Hindlimb muscle (tissue), 1 donor: ENCODE results near the gene MRTFB. TPM values are rescaled to one million over a fixed set of nuclear protein-coding genes. Genes with fewer than 3 reads are reported as not detected.

Source experiments
- DNase-seq: peaks from one replicate; pipeline ENCODE4 v3.0.0-alpha.2; 2013
- polyA plus RNA-seq: library from polyadenylated mRNA; unstranded; fragments of 120-200 nt; gene quantifications from one replicate; pipeline ENCODE4 v1.2.1, GENCODE V29; 2013; ENCODE audit not compliant: insufficient read length

MRTFB gene
- polyA plus RNA-seq, 1 donor, result 20.2 TPM

DNA sequence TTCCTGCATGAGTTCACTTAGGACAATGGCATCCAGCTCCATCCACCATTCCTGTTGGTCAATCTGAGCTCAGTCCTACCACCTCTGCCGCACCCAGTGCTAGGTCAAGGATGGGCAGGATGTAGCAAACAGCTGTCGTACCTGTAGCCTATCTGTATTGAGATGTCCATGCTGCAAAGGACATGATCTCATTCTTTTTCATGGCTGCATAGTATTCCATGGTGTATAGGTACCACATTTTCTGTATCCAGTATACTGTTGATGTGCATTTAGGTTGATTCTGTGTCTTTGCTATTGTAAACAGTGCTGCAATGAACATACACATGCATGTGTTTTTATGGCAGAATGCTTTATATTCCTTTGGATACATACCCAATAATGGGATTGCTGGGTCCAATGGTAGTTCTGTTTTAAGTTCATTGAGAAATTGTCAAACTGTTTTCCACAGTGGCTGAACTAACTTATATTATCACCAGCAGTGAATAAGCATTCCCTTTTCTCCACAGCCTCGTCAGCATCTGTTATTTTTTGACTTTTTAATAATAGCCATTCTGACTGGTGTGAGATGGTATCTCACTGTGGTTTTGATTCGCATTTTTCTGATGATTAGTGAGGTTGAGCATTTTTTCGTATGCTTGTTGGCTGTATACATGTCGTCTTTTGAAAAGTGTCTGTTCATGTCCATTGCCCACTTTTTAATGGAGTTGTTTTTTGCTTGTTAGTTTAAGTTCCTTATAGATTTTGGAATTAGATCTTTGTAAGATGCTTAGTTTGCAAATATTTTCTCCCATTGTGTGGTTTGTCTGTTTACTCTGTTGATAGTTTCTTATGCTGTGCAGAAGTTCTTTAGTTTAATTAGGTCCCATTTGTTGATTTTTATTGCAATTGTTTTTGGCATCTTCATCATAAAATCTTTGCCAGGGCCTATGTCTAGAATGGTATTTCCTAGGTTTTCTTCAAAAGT, 7.2 kb upstream of the MRTFB start:
- no peak for DNase-seq

DNA sequence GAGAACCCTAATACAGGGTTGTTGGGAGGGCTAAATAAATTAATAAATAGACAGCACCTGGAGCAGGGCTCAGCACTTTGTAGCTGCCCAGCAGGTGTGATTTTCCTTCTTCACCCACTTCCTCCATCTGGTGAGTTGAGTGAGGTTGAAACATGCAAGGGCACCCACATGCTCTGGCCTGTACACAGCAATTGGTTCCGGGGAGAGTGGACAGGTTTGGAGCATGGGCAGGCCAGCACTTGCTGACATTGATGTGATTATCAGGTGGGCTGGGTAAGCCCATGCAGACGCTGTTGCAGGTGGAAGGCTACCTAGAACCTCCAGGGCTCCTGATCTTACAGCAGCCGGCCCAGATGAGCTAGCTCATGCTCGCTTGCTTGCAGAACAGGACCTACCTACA, 1.3 kb upstream of the MRTFB start:
- no peak for DNase-seq

DNA sequence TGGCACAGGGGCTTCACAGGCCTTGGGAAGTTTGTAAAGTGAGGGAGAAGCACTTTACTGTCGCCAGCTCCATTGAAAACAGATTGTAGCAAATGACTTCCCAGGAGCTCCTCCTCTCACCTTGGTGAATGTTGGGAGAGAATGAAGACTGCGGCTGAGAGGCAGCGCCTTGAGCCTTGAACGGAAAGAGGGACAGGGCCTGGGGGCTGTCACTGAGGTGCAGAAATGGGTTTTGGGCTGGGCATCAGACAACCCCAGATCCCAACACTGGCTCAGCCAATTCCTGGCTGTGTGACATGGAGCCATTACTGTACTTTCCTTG, 603 bp upstream of the MRTFB start:
- peak; percentile 9 for DNase-seq

DNA sequence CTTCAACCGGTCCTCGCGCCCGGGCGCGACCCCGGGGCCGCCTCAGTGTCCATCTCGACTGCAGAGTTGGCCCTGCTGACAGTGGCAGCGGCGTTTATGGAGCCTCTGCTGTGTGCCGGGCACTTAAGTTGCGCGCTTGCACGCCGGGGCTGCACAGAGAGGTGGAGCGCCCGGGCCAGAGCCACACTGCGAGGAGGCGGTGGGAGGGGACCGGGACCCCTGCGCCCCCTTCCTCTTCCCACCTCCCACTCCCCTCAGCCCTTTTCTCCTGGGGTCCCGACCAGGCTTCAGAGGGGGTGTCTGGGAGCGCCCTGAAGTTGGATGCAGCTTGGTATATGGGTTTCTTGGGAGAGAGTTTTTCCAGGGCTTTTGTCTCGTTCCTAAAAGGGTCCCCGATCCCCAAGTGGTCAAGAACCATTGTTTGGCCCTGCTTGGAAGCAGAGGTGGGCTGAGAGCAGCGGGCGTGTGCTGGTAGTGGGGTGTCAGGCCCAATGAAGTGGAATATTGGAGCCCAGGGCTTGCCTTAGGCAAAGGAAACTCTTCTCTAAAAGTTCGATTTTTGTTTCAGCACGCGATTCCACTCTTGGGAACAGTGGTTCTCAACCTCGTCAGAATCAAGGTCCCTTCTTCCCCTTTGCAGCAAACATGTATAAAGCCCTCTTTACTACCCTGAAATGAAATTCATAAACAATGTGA, 605 bp downstream of the MRTFB start:
- DNase-seq, result no peak

DNA sequence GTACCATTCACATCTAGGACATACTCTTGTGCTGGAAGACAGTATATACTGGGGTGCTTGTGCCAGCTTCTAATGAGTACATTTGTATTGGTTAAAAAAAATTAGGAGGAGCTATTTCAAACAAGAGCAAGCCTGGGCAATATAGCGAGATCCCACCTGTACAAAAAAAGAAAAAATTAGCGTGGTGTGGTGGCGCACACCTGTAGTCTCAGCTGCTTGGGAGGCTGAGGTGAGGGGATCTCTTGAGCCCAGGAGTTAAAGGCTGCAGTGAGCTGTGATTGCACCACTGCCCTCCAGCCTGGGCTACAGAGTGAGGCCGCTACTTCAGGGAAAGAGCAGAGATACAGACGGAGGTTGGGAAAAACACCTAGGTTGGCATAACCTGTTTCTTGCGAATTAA, 1.2 kb downstream of the MRTFB start:
- no peak for DNase-seq

DNA sequence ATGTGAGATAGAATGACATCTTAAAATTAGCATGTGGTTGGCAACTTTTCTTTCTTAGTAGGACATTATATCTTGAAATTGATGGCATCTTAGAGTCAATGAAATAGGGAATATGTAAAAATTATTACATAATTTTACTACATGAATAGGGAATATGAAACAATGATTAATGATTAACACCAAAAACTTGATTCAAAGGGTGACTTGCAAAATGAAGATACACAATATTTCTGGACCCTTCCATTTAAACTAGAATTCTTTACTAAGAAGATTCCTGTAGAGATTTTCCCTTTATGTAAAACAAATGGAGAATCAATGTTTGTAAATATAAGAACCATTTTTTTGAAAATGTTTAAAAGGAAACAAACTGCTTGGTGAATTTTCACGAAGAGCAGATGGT, 3.4 kb downstream of the MRTFB start:
- DNase-seq, result no peak

DNA sequence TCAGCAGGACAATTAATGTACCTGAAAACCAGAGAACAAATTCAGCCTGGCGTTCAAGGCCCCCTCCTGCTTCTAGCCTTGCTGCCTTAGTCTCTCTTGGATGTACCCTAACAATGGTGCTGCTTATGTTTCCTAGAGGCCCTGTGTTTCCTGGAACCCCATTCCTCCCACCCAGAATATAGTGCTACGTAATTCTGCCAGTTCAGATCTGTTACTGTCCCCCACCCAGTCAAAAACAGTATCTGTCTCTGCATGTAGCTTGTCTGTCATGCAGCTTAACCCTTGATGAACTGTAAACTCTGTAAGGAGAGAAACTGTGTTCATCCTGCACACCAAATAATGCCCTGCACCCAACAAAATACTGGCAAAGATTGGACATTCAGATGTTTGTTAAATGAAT, 6.8 kb downstream of the MRTFB start:
- DNase-seq, result no peak

DNA sequence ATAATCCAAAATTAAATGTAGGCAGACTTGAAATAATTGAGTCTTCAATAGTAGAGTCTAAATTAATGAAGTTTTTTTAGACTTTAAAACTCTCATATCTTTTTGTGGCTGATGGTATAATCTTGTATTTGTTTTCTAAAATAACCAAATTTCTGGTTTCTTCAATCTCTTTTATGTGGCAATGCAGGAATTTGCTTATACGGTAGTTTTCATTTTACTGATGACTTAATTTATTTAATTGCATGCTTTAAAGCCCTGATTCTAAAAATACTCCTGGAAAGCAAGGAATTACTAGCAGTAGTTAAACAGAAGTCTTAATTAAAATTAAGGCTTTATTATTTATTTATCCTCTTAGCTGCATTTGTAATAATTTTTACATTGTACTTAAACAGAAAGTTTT, 15.4 kb downstream of the MRTFB start:
- no peak for DNase-seq

DNA sequence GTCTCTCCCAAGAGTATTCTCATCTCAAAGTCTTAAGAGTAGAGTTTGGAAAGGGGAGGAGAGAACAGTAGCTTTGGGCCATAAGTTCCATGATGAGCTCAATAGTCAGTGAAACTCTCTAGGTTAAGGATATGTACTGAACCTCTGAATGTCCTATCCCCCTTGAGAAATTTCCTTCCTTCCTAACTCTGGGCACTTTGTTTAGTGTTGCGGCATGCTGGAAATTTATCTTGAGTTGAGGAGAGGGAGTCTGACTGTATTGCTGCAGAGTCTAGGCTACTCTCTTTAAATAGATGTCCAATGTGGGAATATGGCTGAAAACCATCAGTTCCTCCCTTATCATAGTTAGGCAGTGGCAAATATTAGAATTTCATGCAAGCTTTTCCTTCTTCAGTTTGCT, 16.1 kb downstream of the MRTFB start:
- DNase-seq, result no peak

DNA sequence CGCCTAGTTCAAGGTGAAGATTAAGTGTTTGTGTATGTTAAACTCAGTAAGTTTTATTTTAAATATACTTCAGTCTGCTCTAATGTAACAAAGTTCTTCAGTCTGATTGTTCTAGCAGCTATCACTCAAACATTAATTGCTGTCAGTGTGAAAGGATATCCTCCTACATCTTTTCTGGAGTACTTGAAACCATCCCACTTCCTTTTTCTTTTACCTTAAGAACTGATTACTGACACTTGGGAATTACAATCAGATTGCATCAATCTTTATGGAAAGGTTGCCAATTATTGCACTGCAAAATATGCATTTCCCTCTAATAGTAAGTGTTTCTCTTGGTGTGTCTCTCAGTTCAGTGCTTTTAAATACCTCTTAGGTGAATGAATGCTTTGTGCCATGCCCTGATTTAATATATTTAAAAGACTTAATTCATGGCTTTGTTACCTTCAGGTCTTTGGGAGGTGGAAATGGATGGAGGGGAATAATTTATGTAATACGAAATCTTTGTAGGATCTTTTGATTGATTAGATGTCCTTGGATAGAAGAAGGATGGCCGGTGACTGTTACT, 16.6 kb downstream of the MRTFB start:
- DNase-seq, result no peak

DNA sequence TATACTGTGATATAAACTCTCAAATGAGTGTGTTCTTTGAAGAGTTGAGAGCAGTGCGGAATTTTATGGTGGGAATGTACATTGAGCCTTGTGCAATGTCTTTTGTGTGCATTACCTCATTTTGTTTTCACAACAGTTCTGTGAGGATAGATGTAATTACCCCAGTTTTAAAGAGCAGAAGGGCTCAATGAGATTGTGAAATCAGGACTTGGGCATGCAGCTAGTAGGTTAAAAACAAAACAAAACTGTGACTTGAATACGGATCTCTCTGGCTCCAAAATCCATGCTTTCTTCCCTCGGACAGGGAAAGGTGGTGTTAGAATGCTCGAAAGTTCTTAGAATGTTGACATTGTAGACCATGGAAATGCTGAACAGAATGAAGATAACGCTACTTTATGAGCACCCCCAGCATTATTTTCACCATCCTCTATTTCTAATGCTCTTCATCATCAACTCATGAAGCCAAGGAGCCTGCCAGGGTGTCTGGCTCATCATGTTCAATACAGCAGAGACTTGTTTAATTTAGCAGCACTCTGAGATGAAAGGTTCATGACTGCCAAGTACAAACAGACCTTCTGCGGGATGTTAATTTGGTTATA, 17.1 kb downstream of the MRTFB start:
- no peak for DNase-seq

DNA sequence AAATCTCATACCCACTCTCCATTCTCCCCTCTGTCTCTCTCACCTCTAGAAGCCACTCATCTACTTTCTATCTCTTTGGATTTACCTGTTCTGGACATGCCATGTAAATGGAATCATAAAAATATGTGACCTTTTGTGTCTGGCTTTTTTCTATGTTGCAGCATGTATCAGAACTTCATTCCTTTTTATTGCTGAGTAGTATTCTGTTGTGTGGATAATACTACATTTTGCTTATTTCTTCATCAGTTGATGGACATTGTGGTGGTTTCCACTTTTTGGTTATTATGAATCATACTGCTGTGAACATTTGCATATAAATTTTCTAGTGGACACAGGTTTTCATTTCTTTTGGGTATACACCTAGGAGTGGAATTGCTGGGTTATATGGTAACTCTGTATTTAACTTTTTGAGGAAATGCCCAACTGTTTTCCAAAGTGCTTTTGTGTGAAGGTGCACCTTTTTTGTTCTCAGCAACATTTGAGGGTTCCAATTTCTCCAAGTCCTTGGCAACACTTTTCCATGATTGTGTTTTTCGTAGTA, 18.2 kb downstream of the MRTFB start:
- no peak for DNase-seq

DNA sequence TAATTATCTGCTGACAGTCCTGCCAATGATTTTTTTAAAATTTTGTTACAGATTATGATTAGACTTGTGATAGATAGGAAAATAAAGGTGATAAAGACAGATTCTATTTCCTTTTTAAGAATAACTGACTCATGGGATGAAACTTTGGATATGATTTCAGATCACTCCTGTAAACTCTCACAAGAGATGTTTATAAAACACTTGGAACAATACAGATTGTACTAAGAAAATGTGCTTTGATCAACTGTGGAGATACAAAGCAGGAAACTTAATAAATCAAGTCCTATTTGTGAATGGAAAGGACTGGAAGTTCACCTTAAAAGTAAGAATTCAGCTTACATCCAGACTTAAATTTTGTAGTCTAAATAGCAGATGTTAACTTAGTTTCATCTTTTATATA, 21.4 kb downstream of the MRTFB start:
- no peak for DNase-seq

DNA sequence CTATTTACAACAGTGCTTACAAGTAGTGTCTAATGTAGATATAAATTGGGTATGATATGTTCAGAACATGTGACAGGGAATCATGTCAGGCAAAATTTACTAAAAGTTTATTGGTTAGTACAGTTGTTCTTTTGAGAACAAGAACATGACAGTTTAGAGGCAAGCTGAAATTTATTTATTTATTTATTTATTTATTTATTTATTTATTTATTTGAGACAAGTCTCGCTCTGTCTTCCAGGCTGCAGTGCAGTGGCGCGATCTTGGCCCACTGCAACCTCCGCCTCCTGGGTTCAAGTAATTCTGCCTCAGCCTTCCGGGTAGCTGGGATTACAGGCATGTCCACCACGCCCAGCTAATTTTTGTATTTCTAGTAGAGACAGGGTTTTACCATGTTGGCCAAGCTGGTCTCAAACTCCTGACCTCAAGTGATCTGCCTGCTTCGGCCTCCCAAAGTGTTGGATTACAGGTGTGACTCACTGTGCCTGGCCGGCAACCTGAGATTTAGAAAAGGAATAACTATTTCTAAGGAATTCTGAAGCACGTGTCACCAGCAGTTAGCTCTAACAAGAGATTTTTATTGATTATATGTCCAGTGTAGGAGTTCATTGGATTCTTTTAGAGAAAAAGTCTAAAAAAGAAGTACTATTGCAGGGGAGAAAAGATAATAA, 24.9 kb downstream of the MRTFB start:
- DNase-seq, result no peak

DNA sequence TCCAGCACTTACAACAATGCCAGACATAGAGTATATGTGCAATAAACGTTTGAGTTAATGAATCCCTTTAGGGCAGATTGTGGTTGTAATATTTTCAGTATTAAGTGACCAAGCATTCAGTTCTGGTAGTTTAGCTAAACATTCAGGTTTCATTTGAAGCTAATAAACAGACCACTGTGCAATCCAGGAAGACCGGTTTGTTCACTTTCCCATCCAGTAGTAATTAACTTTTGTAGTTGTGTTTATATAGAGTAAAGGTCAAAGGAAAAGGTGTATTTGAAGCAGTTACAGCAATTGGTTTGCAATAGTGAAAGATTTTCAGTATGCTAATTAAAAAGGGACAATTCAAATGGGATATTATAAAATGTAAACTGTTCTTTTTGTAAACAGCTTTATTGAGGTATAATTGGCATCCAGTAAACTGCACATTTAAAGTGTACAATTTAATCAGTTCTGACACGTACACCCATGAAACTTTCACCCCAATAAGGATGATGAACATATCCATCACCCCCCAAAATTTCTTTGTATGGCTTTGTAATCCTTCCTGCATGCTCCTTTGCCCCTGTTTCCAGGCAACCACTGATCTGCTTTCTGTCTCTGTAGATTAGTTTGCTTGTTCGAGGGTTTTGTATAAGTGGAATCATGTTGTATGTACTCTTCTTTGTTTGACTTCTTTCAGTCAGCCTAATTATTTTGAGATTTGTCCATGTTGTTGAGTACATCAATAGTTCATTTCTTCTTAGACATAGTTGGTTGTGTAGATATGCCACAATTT, 26.3 kb downstream of the MRTFB start:
- no peak for DNase-seq

DNA sequence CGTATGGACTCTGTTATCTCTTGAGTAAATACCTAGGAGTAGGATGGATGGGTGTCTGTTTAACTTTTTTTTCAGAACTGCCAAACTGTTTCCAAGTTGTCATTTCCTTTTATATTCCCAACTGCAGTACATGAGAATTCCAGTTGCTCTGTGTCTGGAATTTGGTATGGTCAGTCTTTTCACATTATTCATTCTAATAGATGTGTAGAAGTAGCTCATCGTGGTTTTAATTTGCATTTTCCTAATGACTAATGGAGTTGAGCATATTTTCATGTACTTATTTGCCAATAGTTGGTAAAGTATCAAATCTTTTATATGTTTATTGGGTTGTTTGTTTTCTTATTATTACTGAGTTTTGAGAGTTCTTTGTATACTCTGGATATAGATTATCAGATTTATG, 27.0 kb downstream of the MRTFB start:
- DNase-seq, result no peak

DNA sequence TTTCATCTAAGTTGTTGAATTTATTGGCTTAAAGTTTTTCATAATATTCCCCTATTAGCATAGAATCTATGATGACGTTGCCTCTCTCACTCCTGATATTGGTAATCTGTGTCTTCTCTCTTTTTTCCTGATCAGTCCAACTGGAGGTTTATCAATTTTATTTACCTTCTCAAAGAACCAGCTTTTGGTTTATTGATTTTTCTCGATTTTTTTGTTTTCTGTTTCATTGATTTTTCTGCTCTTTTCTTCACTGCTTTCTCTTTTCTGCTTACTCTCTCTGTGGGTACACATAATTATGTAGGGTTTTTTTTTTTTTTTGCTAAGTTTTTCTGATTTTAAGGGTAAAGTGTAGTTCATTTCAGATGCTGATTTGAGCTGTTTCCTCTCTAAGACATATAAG, 29.7 kb downstream of the MRTFB start:
- DNase-seq, result no peak

DNA sequence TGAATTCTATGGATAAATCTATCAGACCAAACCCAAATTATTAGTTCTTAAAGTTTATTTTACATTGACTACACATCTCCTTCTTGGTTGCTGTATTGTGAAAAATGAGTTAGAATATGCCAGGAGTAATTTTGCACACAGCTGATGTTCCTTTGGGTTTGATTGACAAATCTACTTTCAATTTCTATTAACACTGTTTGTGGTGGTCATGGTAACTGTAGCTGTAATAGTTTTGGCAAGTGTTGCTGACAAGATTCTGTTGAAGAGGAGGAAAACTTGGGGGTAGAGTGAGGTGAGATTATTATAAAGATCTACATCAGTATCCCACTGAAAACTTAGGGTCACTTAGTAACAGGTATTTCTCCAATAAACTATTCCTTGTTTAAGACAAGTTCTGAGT, 30.3 kb downstream of the MRTFB start:
- no peak for DNase-seq

DNA sequence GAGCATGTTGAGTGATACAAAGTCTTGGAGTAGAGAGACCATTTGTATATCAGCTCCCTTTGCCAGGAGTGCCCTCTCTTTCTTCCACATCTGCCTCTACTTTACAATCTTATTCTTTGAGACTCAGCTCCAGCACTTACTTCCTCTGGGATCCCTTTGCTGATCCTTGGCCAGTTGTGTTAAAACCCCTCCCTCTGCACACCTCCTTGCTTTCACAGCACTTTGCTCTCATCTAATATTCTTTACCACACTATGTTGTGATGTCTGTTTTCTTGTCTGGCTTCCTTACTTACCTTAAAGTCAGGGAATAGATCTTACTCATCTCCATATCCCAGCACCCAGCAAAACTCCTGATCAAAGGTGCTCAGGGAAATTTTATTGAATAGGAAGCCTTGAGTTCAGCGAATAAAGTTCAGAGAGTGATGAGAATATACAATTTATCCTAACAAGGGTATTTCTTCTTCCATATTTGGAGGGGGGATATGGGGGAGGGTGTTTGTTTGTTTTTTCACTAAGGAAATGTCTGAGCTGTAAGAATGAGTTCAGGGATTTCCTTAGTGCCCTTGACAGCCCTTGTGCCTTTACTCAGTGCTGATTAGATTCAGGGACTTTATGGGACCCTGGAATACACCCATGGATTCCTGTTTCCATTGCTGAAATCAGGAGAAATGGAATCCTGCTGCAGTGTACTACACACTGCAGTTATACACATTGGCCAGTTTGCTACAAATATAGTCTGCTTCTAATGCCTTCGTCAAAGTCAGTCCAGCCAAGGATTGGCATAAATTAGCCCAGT, 32.0 kb downstream of the MRTFB start:
- no peak for DNase-seq

DNA sequence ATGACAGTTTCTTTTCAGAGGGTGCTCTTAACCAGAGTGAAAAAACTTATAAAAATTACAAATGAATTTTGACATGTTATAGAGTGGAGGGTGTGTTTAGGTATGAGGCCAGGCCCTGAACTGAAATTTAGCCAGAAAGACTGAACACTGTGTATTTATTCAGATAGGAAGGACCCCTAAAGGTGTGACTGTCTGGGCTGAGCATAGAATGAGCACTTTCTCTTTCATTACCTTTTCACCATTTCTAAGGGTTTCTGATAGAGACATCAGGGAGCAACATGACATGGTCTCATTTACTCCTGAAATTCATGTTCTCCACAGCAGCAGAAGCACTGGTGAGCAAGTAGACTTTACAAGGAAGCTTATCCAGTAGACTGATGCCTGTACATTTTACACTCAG, 32.9 kb downstream of the MRTFB start:
- no peak for DNase-seq
